T-helper 2 cell treated with Interferon-gamma antibody and Interleukin-4, amounts not matched to agents 100 ng/mL and 5 ng/mL, for 36 hours (primary cell): Measurements from ENCODE around the gene BCO2. TPM values are rescaled to one million over a fixed set of nuclear protein-coding genes. Genes with fewer than 3 reads are reported as not detected.

Experiments used
- intact Hi-C: fragments of 100-400 bp; cut with micrococcal nuclease; formaldehyde crosslinking; loops from one replicate; pipeline ENCODE4 v1.15.1; 2023
- total RNA-seq: library from RNA; stranded (reverse); gene quantifications from 2 replicates; pipeline ENCODE4 v1.2.3, GENCODE V29; 2022

Gene BCO2
- total RNA-seq, 1 donor from 2014 or later, result 1.1 TPM

GRCh38 chr11:112212710-112213109, 37.4 kb downstream of the BCO2 start:
- intact Hi-C loops, result no loop called here

GRCh38 chr11:112213753-112214152, 38.4 kb downstream of the BCO2 start:
- intact Hi-C loops, result no loop called here

- intact Hi-C loops, result no loop called here
Measured at GRCh38 chr11:112215621-112216020, 40.3 kb downstream of the BCO2 start.

DNA sequence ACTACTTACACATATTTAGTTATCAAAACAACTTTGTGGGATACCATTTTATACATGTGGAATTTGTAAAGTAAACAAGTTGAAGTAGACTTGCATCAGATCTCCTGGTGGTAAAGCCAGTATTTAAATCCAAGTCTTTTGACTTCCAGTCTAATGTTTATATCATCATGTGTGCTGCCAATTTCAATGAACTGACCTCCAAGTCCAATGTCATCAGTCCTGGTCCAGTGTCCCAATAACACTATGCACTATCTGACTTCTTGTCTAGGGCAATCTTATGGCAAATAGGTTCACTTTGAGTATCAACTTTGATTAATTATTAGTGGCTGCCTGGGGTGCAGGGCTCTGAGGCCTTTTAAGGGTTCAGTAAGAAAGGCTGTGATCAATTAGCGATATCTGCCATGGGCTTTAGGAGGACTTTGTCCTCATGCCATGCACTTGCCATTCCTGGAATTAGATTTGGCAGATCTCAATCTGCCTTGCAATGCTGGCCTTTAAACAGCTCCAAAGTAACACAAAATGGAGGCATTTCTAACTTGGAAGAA, 41.3 kb downstream of the BCO2 start:
- intact Hi-C loops, result no loop called here

DNA sequence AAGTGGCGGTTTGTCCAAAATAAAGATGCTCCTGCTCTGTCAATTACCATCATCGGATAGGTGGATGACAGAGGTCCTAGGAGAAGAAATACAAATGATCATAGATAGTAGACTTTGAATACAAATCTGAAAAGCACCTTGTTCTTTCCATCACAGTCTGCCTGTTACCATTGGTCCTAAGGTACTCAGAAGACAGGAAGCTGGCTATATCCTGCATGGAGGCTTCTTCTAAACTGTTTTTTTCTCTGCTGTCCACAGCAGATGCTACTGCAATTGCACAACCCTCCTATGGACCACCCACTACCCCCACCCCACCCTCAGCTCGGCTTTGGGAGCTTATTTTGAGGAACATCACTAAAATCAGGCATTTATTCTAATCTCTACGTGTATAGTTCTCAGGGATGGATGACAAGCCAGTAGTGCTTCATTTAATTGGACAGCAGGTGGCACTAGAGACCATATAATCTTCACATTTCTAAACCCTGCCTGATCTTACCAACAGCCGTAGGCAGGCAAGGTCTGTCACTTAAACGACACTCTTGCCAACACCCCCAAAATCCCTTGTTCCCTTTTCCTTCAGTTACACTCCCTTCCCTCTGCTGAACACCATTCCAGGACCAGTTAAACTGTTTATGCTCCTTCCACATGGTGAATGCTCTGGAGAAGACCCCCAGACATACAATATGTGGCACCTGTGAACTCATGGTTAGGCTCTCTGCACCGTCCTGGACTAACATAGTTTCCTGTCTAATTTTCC, 44.3 kb downstream of the BCO2 start:
- intact Hi-C loops, result loop anchor here (1.0 to 10.0 kb wide), 5 partner anchors 61 to 1070 kb away; no protein-coding TSS in a partner anchor

- intact Hi-C loops, result loop anchor here (10.0 kb wide), 1 partner anchor 233 kb away; no protein-coding TSS in a partner anchor
Measured at GRCh38 chr11:112221274-112221835, 46.0 kb downstream of the BCO2 start.

- intact Hi-C loops, result loop anchor here (10.0 kb wide), 1 partner anchor 232 kb away; no protein-coding TSS in a partner anchor
Measured at GRCh38 chr11:112222303-112222702, 47.0 kb downstream of the BCO2 start.

DNA sequence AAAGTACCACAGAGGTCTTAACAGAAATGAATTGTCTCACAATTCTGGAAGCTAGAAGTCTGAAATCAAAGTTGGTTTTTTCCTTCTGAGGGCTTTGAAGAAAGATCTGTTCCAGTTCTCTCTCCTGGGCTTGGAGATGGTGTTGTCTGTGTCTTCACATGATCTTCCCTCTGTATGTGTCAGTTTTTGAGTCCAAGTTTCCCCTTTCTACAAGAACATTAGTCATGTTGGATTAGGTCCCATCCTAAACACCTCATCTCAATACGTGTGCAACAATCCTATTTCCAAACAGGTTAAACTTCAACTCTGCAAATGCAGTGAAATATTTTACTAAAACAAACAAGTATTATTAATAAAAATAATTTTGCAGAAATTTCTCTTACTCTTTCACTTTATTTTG, 47.8 kb downstream of the BCO2 start:
- intact Hi-C loops, result loop anchor here (10.0 kb wide), 1 partner anchor 232 kb away; no protein-coding TSS in a partner anchor

GRCh38 chr11:112223754-112224532, 48.6 kb downstream of the BCO2 start:
- intact Hi-C loops, result loop anchor here (10.0 kb wide), 1 partner anchor 231 kb away; no protein-coding TSS in a partner anchor

DNA sequence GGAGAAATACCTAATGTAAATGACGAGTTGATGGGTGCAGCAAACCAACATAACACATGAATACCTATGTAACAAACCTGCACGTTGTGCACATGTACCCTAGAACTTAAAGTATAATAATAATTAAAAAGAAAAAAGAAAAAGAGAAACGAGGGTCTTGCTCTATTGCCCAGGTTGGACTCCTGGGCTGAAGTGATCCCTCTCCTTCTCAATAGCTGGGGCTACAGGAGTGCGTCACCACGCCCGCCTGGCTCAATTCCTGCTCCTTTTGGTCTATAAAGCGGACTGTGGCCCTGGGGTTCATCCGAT, 50.4 kb downstream of the BCO2 start:
- intact Hi-C loops, result loop anchor here (1.0 to 10.0 kb wide), 6 partner anchors 55 to 1089 kb away; partner anchors contain the start of genes CFAP68, DLAT, FDXACB1 and TTC12

DNA sequence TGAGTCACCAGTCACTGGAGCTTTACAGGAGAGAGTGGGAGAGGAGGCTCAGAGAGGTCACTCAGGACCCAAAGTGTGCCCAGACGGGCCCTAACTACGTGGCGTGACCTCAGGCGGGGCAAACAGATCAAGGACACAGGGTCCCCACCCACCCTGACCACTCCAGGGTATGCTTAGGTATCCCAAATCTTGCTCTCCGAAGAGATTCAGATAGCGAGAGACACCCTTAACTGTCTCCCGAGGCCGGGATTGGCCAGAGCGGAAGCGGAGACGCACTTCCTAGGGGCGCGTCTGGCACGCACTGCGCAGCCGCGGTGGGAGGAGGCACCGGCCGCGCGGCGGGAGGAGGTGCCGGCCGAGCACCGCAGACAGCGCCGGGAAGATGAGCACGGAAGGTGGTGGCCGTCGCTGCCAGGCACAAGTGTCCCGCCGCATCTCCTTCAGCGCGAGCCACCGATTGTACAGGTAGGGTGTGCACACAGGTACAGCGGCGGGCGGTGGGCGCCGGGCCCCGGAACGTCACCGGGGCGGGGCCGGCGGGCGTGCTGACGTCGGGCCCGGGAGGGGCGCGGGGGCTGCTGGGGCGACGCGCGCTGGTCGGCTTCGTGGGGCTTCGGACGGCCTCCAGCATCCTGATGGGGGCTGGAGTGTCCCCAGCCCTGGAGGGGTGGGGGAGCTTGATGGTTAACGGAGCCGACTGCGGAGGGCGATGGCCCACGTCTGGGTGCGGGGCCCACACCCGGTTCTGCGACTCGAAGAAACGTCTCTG, 50.9 kb downstream of the BCO2 start, which contains the start of gene PTS:
TSS of gene PTS (plus strand) at position 367 of the 769 bp plus-strand sequence. CDS start at position 383, 16 bp downstream.
- intact Hi-C loops, result loop anchor here (1.0 to 10.0 kb wide), 6 partner anchors 55 to 1088 kb away; partner anchors contain the start of genes CFAP68, DLAT, FDXACB1 and TTC12

DNA sequence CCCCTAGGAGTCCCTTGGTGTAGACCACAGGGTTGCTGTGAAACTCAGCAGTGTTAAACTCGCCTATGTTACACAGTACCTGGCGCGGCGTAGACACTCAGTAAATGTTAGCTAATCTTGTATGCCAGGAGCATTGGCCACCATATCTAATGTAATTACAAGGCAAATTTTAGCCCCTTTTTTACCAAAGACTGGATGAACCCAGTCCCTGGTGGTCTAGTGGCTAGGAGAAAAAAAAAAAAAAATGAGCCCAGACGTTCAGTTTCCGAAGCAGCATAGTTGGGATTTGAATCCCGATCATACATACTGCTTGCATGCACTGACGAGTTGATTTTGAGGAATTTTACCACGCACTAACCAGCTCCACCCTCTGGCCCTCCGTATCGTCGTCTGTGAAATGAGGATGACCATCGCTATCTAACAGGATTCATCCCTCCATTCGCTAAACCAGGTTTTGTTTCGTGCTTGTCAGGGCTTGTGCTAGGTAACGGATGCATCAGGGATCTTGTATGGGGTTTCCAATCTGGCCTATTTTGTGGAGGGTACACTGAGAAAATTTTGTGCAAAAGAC, 51.6 kb downstream of the BCO2 start:
- intact Hi-C loops, result loop anchor here (1.0 to 10.0 kb wide), 6 partner anchors 54 to 1087 kb away; partner anchors contain the start of genes CFAP68, DLAT, FDXACB1 and TTC12

- intact Hi-C loops, result loop anchor here (2.0 to 10.0 kb wide), 2 partner anchors 53 to 227 kb away; no protein-coding TSS in a partner anchor
Measured at GRCh38 chr11:112227471-112227870, 52.2 kb downstream of the BCO2 start.

GRCh38 chr11:112228706-112229105, 53.4 kb downstream of the BCO2 start:
- intact Hi-C loops, result loop anchor here (10.0 kb wide), 1 partner anchor 226 kb away; no protein-coding TSS in a partner anchor

DNA sequence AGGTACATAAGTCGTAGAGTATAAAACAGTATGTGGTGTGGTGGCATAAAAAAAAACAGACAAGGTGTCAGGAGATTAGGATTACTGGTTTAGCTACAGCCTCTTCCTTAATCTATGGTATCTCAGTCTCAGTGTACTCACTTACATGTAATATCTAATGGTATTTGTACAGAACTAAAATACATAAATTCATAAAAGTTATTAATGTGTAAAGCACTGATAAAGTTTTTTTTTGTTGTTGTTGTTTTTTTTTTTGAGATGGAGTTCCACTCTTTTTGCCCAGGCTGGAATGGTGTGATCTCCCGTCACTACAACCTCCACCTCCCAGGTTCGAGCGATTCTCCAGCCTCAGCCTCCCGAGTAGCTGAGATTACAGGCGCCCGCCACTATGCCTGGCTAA, 53.8 kb downstream of the BCO2 start:
- intact Hi-C loops, result loop anchor here (10.0 kb wide), 1 partner anchor 226 kb away; no protein-coding TSS in a partner anchor

DNA sequence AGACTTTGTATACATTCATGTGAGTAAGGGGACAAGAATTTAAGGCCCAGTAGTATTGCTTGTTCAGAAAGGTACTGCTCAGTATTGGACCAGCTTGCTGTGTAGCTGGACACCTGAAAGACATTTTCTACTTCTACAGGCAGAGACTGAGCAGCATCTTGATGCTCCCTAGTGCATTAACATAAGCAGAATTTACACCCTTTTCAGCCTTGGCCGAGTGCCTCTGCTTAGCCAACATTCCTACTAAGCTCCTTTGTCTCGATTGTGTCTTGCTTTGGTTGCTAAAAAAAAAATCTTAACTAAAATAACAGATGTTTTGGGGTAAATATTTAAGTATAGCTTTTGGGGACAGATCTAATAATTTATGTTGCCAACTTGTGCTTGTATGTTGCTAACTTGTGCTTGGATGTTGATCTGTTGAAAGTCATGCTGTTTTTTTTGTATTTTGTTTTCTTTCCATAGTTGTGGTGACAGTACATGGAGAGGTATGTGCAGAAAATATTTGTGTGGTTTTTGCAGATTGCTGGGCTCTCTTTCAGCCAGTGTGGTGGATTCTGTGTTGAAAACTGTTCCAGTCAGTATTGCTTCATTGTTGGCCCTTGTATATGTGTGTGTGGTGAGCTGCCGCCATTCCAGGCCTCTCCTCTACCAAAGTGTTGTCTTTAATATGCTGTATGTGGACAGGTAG, 54.6 kb downstream of the BCO2 start:
- intact Hi-C loops, result loop anchor here (10.0 kb wide), 1 partner anchor 225 kb away; no protein-coding TSS in a partner anchor

DNA sequence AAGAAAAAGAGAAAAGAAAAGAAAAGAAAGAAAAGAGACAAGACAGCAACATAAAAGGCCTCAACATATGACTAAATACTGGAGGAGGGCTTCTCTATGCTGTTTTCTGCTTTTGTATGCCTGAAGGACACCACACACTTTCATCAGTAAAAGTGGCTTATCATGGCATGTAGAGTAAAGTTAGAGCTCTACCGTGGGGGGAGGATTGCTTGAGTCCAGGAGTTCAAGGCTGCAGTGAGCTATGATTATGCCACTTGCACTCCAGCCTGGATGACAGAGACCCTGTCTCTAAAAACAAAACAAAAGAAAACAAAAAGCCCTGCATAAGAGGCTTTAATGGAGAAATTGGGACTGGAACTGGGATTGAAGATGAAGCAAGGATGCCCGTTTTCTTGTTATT, 56.6 kb downstream of the BCO2 start:
- intact Hi-C loops, result no loop called here

- intact Hi-C loops, result no loop called here
Measured at GRCh38 chr11:112235750-112236390, 60.6 kb downstream of the BCO2 start.

DNA sequence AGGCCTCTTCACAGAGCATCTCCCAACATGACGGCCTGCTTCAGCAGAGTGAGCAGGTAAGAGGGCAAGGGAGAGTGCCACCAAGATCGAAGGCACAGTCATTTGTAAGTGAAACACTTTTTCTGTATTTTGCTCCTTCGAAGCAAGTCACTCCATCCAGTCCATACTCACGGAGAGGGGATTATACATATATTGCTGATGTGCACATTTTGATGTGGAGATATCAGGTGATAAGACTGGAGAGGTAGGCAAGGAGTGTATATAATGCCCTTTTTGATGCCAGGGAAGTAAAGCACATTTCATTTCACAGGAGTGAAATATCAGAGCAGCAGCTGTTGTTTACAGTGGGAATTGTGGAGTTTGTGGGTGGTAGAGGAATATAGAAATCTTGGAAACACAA, 62.1 kb downstream of the BCO2 start:
- intact Hi-C loops, result no loop called here
